HepG2 (cell line): ENCODE data around the gene AMTN. TPM values are rescaled to one million over a fixed set of nuclear protein-coding genes. Genes with fewer than 3 reads are reported as not detected.

Source experiments
- ATAC-seq: fragments of 200-7000 bp; cut with Tn5 transposase; 3 replicates; pipeline ENCODE4 v1.9.1; 2020; ENCODE audit warnings: mild to moderate bottlenecking, moderate library complexity
- BruUV-seq: library from RNA; stranded (reverse); fragments of 400-500 nt; replicated peaks from 2 replicates; lab custom pipeline; 2021; lab: Mats Ljungman, UMichigan
- CTCF ChIA-PET: fragments of 300-600 bp; formaldehyde crosslinking; extraction: SDS; loops from one replicate; lab custom pipeline; 2021; ENCODE audit warnings: low total read pairs, inconsistent platforms, low intra/inter-chr PET ratio; lab: Yijun Ruan, JAX
- POLR2A ChIA-PET: fragments of 350-600 bp; sonication (Branson Sonifier 250); formaldehyde crosslinking; loops from one replicate; lab custom pipeline; 2020; ENCODE audit warnings: antibody characterized with exemption, inconsistent platforms; lab: Yijun Ruan, JAX
- DNase-seq: peaks from one replicate; pipeline ENCODE4 v3.0.0-alpha.2; 2015; ENCODE audit warnings: low spot score
- FAIRE-seq: peaks from 3 replicates; lab custom pipeline; 2011; peaks lifted over from hg19 to GRCh38; lab: Jason Lieb, UNC
- H2AFZ ChIP-seq: one replicate; pipeline ENCODE4 v1.6.1; 2011; ENCODE audit warnings: low read length, inconsistent platforms
- H3K27ac ChIP-seq: fragments of 300-600 bp; 3 replicates; pipeline ENCODE4 v1.8.0; 2011; ENCODE audit warnings: mixed run types, mild to moderate bottlenecking, mixed read lengths, low read length, inconsistent platforms; ENCODE audit not compliant: insufficient read depth; ENCODE audit errors: extremely low read length
- H3K27me3 ChIP-seq, 2 experiments: fragments of 200-600 bp in 1 of 2; 2 replicates in 1 of 2; 3 replicates in 1 of 2; pipeline versions ENCODE4 v1.6.0 to v1.8.0; 2011; ENCODE audit warnings: low read length in 2 of 2, mild to moderate bottlenecking in 2 of 2, moderate library complexity in 2 of 2, inconsistent platforms in 1 of 2; ENCODE audit not compliant: insufficient read depth in 2 of 2, control insufficient read depth in 1 of 2
- H3K36me3 ChIP-seq, 2 experiments: fragments of 200-600 bp in 1 of 2; replicated peaks in 1 of 2; 2 replicates in 1 of 2; 3 replicates in 1 of 2; pipeline versions ENCODE4 v1.5.1 to v1.8.0; 2011; ENCODE audit warnings: low read length in 2 of 2, inconsistent platforms in 1 of 2; ENCODE audit not compliant: insufficient read depth in 2 of 2, control insufficient read depth in 1 of 2
- H3K4me1 ChIP-seq: 2 replicates; pipeline ENCODE4 v1.5.1; 2012; ENCODE audit warnings: low read length, inconsistent platforms; ENCODE audit not compliant: insufficient read depth
- H3K4me2 ChIP-seq: 2 replicates; pipeline ENCODE4 v1.6.0; 2011; ENCODE audit warnings: low read depth, low read length, inconsistent platforms
- H3K4me3 ChIP-seq, 3 experiments: fragments of 200-600 bp in 1 of 3; sonication (generic), shearing (Covaris generic) in 1 of 3; replicated peaks in 1 of 3; 2 replicates each; pipeline ENCODE4 v1.5.1; 2011 to 2016; ENCODE audit warnings: low read length in 3 of 3, inconsistent platforms in 2 of 3, low read depth in 2 of 3, mild to moderate bottlenecking in 2 of 3, control low read depth in 1 of 3, mixed read lengths in 1 of 3; ENCODE audit not compliant: insufficient read depth in 1 of 3
- H3K79me2 ChIP-seq: one replicate; pipeline ENCODE4 v1.6.1; 2011; ENCODE audit warnings: low read length, inconsistent platforms; ENCODE audit not compliant: insufficient read depth
- H3K9ac ChIP-seq: 2 replicates; pipeline ENCODE4 v1.6.0; 2011; ENCODE audit warnings: mild to moderate bottlenecking, low read depth, low read length, inconsistent platforms; ENCODE audit not compliant: insufficient read depth
- H3K9me3 ChIP-seq: 2 replicates; pipeline ENCODE4 v1.5.1; 2012; ENCODE audit warnings: mild to moderate bottlenecking, low read length
- H4K20me1 ChIP-seq: 2 replicates; pipeline ENCODE4 v1.6.0; 2011; ENCODE audit warnings: inconsistent platforms, mild to moderate bottlenecking, low read length, moderate library complexity; ENCODE audit not compliant: insufficient read depth
- BRD4 ChIP-seq: sonication (generic); formaldehyde crosslinking; IDR thresholded peaks from 2 replicates; pipeline ENCODE4 v1.4.0; 2020; ENCODE audit warnings: missing genetic modification reagents
- CEBPB ChIP-seq: IDR thresholded peaks from 2 replicates; pipeline ENCODE4 v1.6.1; 2011; ENCODE audit warnings: low read depth, low read length, improper control_type of control experiment, borderline replicate concordance
- CHCHD3 ChIP-seq: sonication (generic); formaldehyde crosslinking; IDR thresholded peaks from 2 replicates; pipeline ENCODE4 v1.8.0; 2022; ENCODE audit warnings: mild to moderate bottlenecking, missing genetic modification reagents, moderate library complexity
- GMEB2 ChIP-seq: IDR thresholded peaks from 2 replicates; pipeline ENCODE4 v1.6.1; 2016; ENCODE audit warnings: missing biosample characterization, missing genetic modification reagents, low read depth
- MYPOP ChIP-seq: sonication (generic); formaldehyde crosslinking; IDR thresholded peaks from 2 replicates; pipeline ENCODE4 v1.8.1; 2023; ENCODE audit warnings: mild to moderate bottlenecking, moderate library complexity, missing genetic modification reagents
- PLRG1 ChIP-seq: fragments of 450-650 bp; conservative IDR thresholded peaks from 2 replicates; pipeline ENCODE4 v1.6.1; 2016
- ZFAT ChIP-seq: sonication (generic); formaldehyde crosslinking; conservative IDR thresholded peaks from 2 replicates; pipeline ENCODE4 v1.8.1; 2023; ENCODE audit warnings: missing genetic modification reagents, inconsistent platforms
- ZNF124 ChIP-seq: sonication (generic); formaldehyde crosslinking; IDR thresholded peaks from 2 replicates; pipeline ENCODE4 v1.4.0; 2020; ENCODE audit warnings: missing genetic modification reagents
- ZNF432 ChIP-seq: sonication (generic); formaldehyde crosslinking; IDR thresholded peaks from 2 replicates; pipeline ENCODE4 v1.5.0; 2020; ENCODE audit warnings: missing genetic modification reagents, mild to moderate bottlenecking, borderline replicate concordance
- WGBS: methylation state at CpG from one replicate; pipeline ENCODE4 v1.1.6; 2017; ENCODE audit warnings: low lambda C conversion rate; 5-methylcytosine and 5-hydroxymethylcytosine counted together
- in situ Hi-C: cut with HindIII; loops from 2 replicates; pipeline ENCODE4 v1.10.0; 2017; ENCODE audit warnings: low pct_unique_long_range_greater_than_20kb; ENCODE audit not compliant: extremely low pct_ligation_motif_present
- intact Hi-C: fragments of 100-400 bp; cut with micrococcal nuclease; formaldehyde crosslinking; loops from one replicate; pipeline ENCODE4 v1.10.0; 2022; ENCODE audit not compliant: unreplicated experiment
- polyA plus RNA-seq, 8 experiments: library from polyadenylated mRNA; depleted of rRNA in 3 of 8; stranded (reverse) in 7 of 8; unstranded in 1 of 8; fragments of >200 nt; fragmentation: Illumina TruSeq in 4 of 8; extraction: Trizol in 4 of 8; gene quantifications; 2 replicates each; pipeline versions ENCODE4 v1.2.1 to v1.2.3, GENCODE V29; 2011 to 2016; ENCODE audit warnings: low read depth in 4 of 8, missing spikeins in 1 of 8, mixed read lengths in 1 of 8; ENCODE audit not compliant: insufficient read depth in 1 of 8
- total RNA-seq, 5 experiments: library from RNA; depleted of rRNA; stranded (reverse); fragments of >200 nt; fragmentation: Illumina TruSeq; extraction: Trizol; gene quantifications; 2 replicates each; pipeline ENCODE4 v1.2.3, GENCODE V29; 2016; ENCODE audit warnings: low read depth in 1 of 5

Gene AMTN
- total and polyA plus RNA-seq, 2 of the 13 experiments (the other 11 are each of a cell fraction or from before 2014, with no cell fraction given), result 0.15 TPM; not detected in 1

- ATAC-seq (no peak), DNase-seq (no peak), FAIRE-seq (no peak)
- POLR2A ChIA-PET, result no interaction called here
- intact Hi-C loops (no loop called here), in situ Hi-C loops (no loop called here)
- H3K36me3 ChIP-seq, result no peaks in the 10 kb centered on the region
- no peak overlapping the region for H2AFZ ChIP-seq
- H3K79me2 ChIP-seq, result no peaks in the 10 kb centered on the region
- no peak overlapping the region for H3K4me2 ChIP-seq
- no peaks in the 10 kb centered on the region for H3K4me1 ChIP-seq
- H3K27ac ChIP-seq, result no peak overlapping the region
- no peak overlapping the region for H3K4me3 ChIP-seq
- peaks cover 1 to 8% of the 10 kb centered on the region in 2 experiments; a peak in 1 of 5 replicates for H3K27me3 ChIP-seq
- H4K20me1 ChIP-seq, result no peaks in the 10 kb centered on the region
- H3K9ac ChIP-seq, result no peak overlapping the region
- WGBS, result 0% methylated on average over 1 of the region's 2 CpGs
- CTCF ChIA-PET, result no interaction called here
- BruUV-seq, result no TSS peak
- peaks cover 2% of the 10 kb centered on the region for H3K9me3 ChIP-seq
- no peak for TF ChIP-seq GMEB2
- no peak for TF ChIP-seq BRD4 (CRISPR knock-in tag)
- no peak for TF ChIP-seq CHCHD3 (CRISPR knock-in tag)
- TF ChIP-seq PLRG1, result no peak
- TF ChIP-seq ZNF432 (CRISPR knock-in tag), result no peak
- TF ChIP-seq ZNF124 (CRISPR knock-in tag), result no peak
- TF ChIP-seq ZFAT, result no peak
- no peak for TF ChIP-seq MYPOP (CRISPR knock-in tag)
- no peak for TF ChIP-seq CEBPB
These were observed 52.4 kb downstream of the AMTN start for GRCh38 chr4:70570796-70571195.
